Measurements from ENCODE around the gene ZCCHC13. TPM values are rescaled to one million over a fixed set of nuclear protein-coding genes. Genes with fewer than 3 reads are reported as not detected.
A peak's percentile ranks its signal among the peaks of the same experiment; 100 is the strongest.

The ZCCHC13 gene
- total and polyA plus RNA-seq, 9 of the 15 experiments (the other 6 are each of a cell fraction or from before 2014, with no cell fraction given), result not detected

DNA sequence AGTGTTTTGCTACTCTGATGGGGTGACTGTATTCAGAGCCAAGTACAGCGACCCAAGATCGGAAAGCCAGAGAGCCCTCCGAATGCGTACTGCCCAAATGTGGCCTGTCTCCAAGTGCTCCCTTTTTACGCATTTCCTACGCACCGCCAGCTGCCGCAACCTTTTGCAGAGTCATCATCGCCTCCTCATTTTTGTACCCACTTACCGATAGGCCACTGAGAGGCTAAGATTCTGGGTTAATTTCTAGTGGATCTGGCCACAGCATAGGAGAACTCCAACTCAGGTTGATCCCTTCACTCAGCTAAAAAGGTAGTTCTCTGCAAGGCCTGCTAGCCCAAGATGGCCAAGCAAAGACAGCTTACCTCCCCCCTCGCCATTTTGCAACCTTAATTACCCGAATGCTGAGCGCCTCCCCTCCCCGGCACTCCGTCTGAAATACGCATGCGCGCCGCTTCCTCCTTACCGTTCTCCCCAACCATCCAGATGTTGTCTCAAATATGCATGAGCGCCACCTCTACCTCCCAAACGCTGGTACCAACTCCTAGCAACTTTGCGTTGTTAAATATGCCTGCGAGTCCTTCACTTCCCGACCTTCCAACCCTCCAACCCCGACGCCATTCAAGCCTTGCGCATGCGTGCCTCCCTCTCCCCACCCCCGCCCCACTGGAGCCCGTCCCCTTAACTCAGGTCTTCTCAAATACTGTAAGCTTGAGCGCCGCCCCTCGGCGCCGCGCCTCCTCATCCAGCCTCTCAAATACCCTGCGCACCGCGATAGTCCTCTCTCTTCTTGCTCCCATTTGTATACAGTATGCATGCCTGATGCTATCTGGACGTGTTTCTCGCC, 11.8 kb upstream of the ZCCHC13 start (continued):
- TF ChIP-seq, protein P1, sequence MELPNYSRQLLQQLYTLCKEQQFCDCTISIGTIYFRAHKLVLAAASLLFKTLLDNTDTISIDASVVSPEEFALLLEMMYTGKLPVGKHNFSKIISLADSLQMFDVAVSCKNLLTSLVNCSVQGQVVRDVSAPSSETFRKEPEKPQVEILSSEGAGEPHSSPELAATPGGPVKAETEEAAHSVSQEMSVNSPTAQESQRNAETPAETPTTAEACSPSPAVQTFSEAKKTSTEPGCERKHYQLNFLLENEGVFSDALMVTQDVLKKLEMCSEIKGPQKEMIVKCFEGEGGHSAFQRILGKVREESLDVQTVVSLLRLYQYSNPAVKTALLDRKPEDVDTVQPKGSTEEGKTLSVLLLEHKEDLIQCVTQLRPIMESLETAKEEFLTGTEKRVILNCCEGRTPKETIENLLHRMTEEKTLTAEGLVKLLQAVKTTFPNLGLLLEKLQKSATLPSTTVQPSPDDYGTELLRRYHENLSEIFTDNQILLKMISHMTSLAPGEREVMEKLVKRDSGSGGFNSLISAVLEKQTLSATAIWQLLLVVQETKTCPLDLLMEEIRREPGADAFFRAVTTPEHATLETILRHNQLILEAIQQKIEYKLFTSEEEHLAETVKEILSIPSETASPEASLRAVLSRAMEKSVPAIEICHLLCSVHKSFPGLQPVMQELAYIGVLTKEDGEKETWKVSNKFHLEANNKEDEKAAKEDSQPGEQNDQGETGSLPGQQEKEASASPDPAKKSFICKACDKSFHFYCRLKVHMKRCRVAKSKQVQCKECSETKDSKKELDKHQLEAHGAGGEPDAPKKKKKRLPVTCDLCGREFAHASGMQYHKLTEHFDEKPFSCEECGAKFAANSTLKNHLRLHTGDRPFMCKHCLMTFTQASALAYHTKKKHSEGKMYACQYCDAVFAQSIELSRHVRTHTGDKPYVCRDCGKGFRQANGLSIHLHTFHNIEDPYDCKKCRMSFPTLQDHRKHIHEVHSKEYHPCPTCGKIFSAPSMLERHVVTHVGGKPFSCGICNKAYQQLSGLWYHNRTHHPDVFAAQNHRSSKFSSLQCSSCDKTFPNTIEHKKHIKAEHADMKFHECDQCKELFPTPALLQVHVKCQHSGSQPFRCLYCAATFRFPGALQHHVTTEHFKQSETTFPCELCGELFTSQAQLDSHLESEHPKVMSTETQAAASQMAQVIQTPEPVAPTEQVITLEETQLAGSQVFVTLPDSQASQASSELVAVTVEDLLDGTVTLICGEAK (IDR thresholded peaks at IDR 0.05), result no peak
- TF ChIP-seq, protein P1 (CRISPR knock-in tag; IDR thresholded peaks at IDR 0.05), result no peak
- TF ChIP-seq, protein P2, sequence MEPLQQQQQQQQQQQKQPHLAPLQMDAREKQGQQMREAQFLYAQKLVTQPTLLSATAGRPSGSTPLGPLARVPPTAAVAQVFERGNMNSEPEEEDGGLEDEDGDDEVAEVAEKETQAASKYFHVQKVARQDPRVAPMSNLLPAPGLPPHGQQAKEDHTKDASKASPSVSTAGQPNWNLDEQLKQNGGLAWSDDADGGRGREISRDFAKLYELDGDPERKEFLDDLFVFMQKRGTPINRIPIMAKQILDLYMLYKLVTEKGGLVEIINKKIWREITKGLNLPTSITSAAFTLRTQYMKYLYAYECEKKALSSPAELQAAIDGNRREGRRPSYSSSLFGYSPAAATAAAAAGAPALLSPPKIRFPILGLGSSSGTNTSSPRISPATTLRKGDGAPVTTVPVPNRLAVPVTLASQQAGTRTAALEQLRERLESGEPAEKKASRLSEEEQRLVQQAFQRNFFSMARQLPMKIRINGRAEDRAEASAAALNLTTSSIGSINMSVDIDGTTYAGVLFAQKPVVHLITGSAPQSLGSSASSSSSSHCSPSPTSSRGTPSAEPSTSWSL (CRISPR knock-in tag; IDR thresholded peaks at IDR 0.05; ENCODE audit: borderline replicate concordance), result no peak
- no peak for TF ChIP-seq DDX20 (tag; IDR thresholded peaks at IDR 0.05; ENCODE audit: low read depth)
- peak; percentile 24; the same call in 1 of the 2 replicates for TF ChIP-seq ZNF263 (CRISPR knock-in tag; IDR thresholded peaks at IDR 0.05; ENCODE audit: borderline replicate concordance)
- TF ChIP-seq, protein P3, sequence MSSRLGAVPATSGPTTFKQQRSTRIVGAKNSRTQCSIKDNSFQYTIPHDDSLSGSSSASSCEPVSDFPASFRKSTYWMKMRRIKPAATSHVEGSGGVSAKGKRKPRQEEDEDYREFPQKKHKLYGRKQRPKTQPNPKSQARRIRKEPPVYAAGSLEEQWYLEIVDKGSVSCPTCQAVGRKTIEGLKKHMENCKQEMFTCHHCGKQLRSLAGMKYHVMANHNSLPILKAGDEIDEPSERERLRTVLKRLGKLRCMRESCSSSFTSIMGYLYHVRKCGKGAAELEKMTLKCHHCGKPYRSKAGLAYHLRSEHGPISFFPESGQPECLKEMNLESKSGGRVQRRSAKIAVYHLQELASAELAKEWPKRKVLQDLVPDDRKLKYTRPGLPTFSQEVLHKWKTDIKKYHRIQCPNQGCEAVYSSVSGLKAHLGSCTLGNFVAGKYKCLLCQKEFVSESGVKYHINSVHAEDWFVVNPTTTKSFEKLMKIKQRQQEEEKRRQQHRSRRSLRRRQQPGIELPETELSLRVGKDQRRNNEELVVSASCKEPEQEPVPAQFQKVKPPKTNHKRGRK (tag; IDR thresholded peaks at IDR 0.05), result no peak
- TF ChIP-seq ZNF212 (CRISPR knock-in tag; IDR thresholded peaks at IDR 0.05), result no peak
- no peak for TF ChIP-seq ZNF24 (IDR thresholded peaks at IDR 0.05)
- peak; percentile 72 for TF ChIP-seq TBP (optimal IDR thresholded peaks at IDR 0.05; ENCODE audit: low read depth, low read length)
- TF ChIP-seq MBD2 (IDR thresholded peaks at IDR 0.05; ENCODE audit: borderline replicate concordance, low read depth), result no peak; the same call in 1 of the 2 replicates
- peak; percentile 19; the same call in 1 of the 2 replicates for TF ChIP-seq GTF2E2 (tag; IDR thresholded peaks at IDR 0.05)
- TF ChIP-seq ZNF436 (CRISPR knock-in tag; IDR thresholded peaks at IDR 0.05), result no peak

Data from K562 (cell line).